Measurements from ENCODE around the gene ZCCHC3.

ZCCHC3 gene

DNA sequence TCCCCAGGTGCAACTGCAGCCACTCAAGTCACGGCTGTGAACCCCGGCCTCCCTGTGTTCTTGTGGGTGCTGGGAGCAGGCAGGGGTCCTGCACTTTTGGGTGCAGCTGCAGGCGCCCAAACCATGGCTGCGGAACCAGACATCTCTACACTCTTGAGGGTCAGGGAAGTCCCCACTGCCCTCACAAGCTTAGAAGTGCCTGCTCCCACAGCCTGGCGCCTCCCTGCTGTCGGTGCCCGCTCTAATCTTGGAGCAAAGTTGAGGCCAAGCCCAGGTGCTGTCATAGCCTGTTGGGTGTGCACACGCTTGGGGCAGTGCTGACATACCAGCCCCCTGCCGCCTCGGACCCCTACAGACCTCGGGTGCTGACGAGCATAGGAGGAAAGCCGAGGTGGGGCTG is 33.7 kb upstream of the ZCCHC3 start:
- H2AFZ ChIP-seq (ENCODE audit: low read depth), result no peak overlapping the region

GRCh38 chr20:266596-267562 is 30.5 kb upstream of the ZCCHC3 start:
- H3K27ac ChIP-seq, result no peak overlapping the region
- H3K79me2 ChIP-seq (ENCODE audit: insufficient read depth, low read depth), result no peaks in the 10 kb centered on the region
- no peaks in the 10 kb centered on the region for H3K36me3 ChIP-seq (ENCODE audit: insufficient read depth)
- peak overlapping the region; percentile 96 for H2AFZ ChIP-seq (ENCODE audit: low read depth)
- peak; percentile 92 for TF ChIP-seq CTCF (conservative IDR thresholded peaks at IDR 0.05; ENCODE audit: low read depth, low read length)
- no peaks in the 10 kb centered on the region for H3K4me1 ChIP-seq (ENCODE audit: low read depth, poor library complexity, severe bottlenecking)
- H3K9ac ChIP-seq, result peak overlapping the region; percentile 31; the same call in 1 of the 2 replicates
- H3K27me3 ChIP-seq (ENCODE audit: insufficient read depth, low read depth), result no peaks in the 10 kb centered on the region
- no peaks in the 10 kb centered on the region for H4K20me1 ChIP-seq (ENCODE audit: insufficient read depth)
- H3K4me3 ChIP-seq (IDR thresholded peaks at IDR 0.05; ENCODE audit: insufficient read depth, low read depth, low read length), result no peak overlapping the region
- H3K4me2 ChIP-seq, result peak overlapping the region; percentile 58

More for the DNA sequence above, 33.7 kb upstream of the ZCCHC3 start:
- TF ChIP-seq CTCF (conservative IDR thresholded peaks at IDR 0.05; ENCODE audit: low read depth, low read length), result no peak
- H3K27ac ChIP-seq, result no peak overlapping the region
- no peaks in the 10 kb centered on the region for H3K36me3 ChIP-seq (ENCODE audit: insufficient read depth)
- no peak overlapping the region for H3K9ac ChIP-seq
- H3K4me1 ChIP-seq (ENCODE audit: low read depth, poor library complexity, severe bottlenecking), result no peaks in the 10 kb centered on the region
- H3K4me3 ChIP-seq (IDR thresholded peaks at IDR 0.05; ENCODE audit: insufficient read depth, low read depth, low read length), result no peak overlapping the region
- H3K4me2 ChIP-seq, result no peak overlapping the region
- no peaks in the 10 kb centered on the region for H3K27me3 ChIP-seq (ENCODE audit: insufficient read depth, low read depth)
- H3K79me2 ChIP-seq (ENCODE audit: insufficient read depth, low read depth), result no peaks in the 10 kb centered on the region
- H4K20me1 ChIP-seq (ENCODE audit: insufficient read depth), result no peaks in the 10 kb centered on the region

DNA sequence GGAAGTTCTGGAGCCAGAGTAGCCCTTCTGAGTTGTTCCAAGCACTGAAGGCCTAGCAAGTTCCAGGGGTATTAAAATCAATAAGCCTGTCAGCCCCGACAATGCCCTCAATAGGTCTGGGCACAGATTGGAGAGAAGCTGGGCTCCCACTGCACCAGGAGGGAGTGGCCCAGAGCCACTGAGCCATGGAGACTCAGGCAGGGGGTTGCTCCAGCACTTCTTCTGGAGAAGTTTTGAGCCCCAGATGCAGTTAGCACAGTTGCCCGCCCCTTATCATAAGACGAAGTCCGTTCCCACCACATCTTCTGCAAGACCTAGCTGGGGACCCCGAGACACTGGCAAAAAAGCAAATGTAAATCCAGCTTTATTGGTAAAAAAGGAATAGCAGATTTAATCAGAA is 26.9 kb upstream of the ZCCHC3 start:
- Histone ChIP-seq H3K4me3 (IDR thresholded peaks at IDR 0.05; ENCODE audit: insufficient read depth, low read depth, low read length) (no peak overlapping the region), H3K79me2 (ENCODE audit: insufficient read depth, low read depth) (no peaks in the 10 kb centered on the region), H3K4me1 (ENCODE audit: low read depth, poor library complexity, severe bottlenecking) (no peaks in the 10 kb centered on the region), H4K20me1 (ENCODE audit: insufficient read depth) (no peaks in the 10 kb centered on the region), H3K9ac (no peak overlapping the region), H2AFZ (ENCODE audit: low read depth) (no peak overlapping the region), H3K4me2 (no peak overlapping the region), H3K27ac (no peak overlapping the region), H3K27me3 (ENCODE audit: insufficient read depth, low read depth) (no peaks in the 10 kb centered on the region), H3K36me3 (ENCODE audit: insufficient read depth) (no peaks in the 10 kb centered on the region)
- no peak for TF ChIP-seq CTCF (conservative IDR thresholded peaks at IDR 0.05; ENCODE audit: low read depth, low read length)

GRCh38 chr20:271069-271468 is 26.3 kb upstream of the ZCCHC3 start:
- Histone ChIP-seq H3K4me3 (IDR thresholded peaks at IDR 0.05; ENCODE audit: insufficient read depth, low read depth, low read length) (no peak overlapping the region), H2AFZ (ENCODE audit: low read depth) (no peak overlapping the region), H3K4me1 (ENCODE audit: low read depth, poor library complexity, severe bottlenecking) (no peaks in the 10 kb centered on the region), H3K36me3 (ENCODE audit: insufficient read depth) (no peaks in the 10 kb centered on the region), H3K79me2 (ENCODE audit: insufficient read depth, low read depth) (no peaks in the 10 kb centered on the region), H3K9ac (no peak overlapping the region), H3K27me3 (ENCODE audit: insufficient read depth, low read depth) (no peaks in the 10 kb centered on the region), H3K27ac (no peak overlapping the region), H4K20me1 (ENCODE audit: insufficient read depth) (no peaks in the 10 kb centered on the region), H3K4me2 (no peak overlapping the region)
- TF ChIP-seq CTCF (conservative IDR thresholded peaks at IDR 0.05; ENCODE audit: low read depth, low read length), result no peak
